Measurements from ENCODE around the gene C1QA.

C1QA gene

DNA sequence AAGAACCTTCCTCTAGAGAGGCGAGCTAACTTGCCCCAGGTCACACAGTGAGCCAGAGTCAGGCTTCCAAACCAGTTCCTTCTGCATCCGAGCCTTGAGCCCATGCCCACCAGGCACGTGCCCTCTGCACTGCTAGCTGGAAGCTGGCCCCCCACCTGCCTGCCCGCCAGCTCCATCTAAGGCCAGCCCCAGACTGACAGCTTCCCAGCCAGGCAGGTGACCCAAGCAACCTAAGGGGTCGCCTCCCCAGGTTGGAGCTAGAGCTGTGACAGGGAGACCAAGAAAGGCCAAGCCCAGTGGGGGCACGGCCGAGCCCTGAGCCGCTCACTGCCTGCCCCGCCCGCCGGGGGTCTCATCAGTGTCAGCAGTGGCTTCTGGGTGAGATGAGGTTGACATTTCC, 19.9 kb upstream of the C1QA start:
- H2AFZ ChIP-seq (ENCODE audit: low read depth, low read length): no peak overlapping the region
- no peak overlapping the region for H3K27ac ChIP-seq (ENCODE audit: low read length)
- H3K4me2 ChIP-seq (ENCODE audit: low read length): no peak overlapping the region
- H3K27me3 ChIP-seq (ENCODE audit: low read depth, low read length): no peaks in the 10 kb centered on the region; the same call in 1 of the 2 replicates
- no peaks in the 10 kb centered on the region for H3K9me3 ChIP-seq (ENCODE audit: insufficient read depth, low read length)
- no peak overlapping the region for H3K4me3 ChIP-seq (ENCODE audit: low read length)
- no peak overlapping the region for H3K9ac ChIP-seq (ENCODE audit: low read length)
- H4K20me1 ChIP-seq (ENCODE audit: insufficient read depth, low read length): 0 out of 2 replicates have a peak, but pooled peaks cover 2% of the 10 kb centered on the region
- no peaks in the 10 kb centered on the region for H3K4me1 ChIP-seq (ENCODE audit: low read length)
- H3K79me2 ChIP-seq (ENCODE audit: low read length): no peaks in the 10 kb centered on the region
- no peaks in the 10 kb centered on the region for H3K36me3 ChIP-seq (replicated peaks; ENCODE audit: low read depth, low read length)
- TF ChIP-seq EZH2phosphoT487 (IDR thresholded peaks at IDR 0.05; ENCODE audit: low read depth) (no peak), CTCF (IDR thresholded peaks at IDR 0.05; ENCODE audit: low read depth, low read length) (no peak)

DNA sequence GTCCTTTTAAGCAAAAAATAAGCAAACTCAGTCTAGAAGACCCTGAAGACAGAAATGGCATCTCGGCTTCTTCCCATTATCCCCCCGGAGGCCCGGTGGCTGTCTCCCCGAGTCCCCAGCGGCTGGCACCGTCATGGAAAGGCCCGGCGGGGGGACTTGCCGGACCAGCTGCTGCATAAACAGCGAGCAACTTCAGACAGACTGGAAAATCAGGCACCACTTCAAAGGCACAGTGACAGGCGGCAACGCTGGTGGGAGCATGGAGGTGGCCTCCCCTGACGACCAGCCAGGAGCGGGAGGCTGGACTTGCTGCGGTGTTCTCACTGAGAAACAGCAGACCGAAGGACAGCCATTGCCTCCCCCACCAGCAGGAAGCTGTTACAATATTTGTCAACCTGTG, 18.4 kb upstream of the C1QA start:
- Histone ChIP-seq H3K79me2 (ENCODE audit: low read length) (no peaks in the 10 kb centered on the region), H3K36me3 (replicated peaks; ENCODE audit: low read depth, low read length) (no peaks in the 10 kb centered on the region), H3K4me3 (ENCODE audit: low read length) (no peak overlapping the region), H4K20me1 (ENCODE audit: insufficient read depth, low read length) (no peaks in the 10 kb centered on the region), H3K27me3 (ENCODE audit: low read depth, low read length) (no peaks in the 10 kb centered on the region; the same call in 1 of the 2 replicates), H3K9ac (ENCODE audit: low read length) (no peak overlapping the region), H3K27ac (ENCODE audit: low read length) (no peak overlapping the region), H2AFZ (ENCODE audit: low read depth, low read length) (no peak overlapping the region), H3K9me3 (ENCODE audit: insufficient read depth, low read length) (no peaks in the 10 kb centered on the region), H3K4me1 (ENCODE audit: low read length) (no peaks in the 10 kb centered on the region), H3K4me2 (ENCODE audit: low read length) (no peak overlapping the region)
- TF ChIP-seq CTCF (IDR thresholded peaks at IDR 0.05; ENCODE audit: low read depth, low read length) (no peak), EZH2phosphoT487 (IDR thresholded peaks at IDR 0.05; ENCODE audit: low read depth) (no peak)

- Histone ChIP-seq H3K4me3 (ENCODE audit: low read length) (no peak overlapping the region), H3K9ac (ENCODE audit: low read length) (no peak overlapping the region), H3K27ac (ENCODE audit: low read length) (no peak overlapping the region), H4K20me1 (ENCODE audit: insufficient read depth, low read length) (no peaks in the 10 kb centered on the region), H3K9me3 (ENCODE audit: insufficient read depth, low read length) (no peaks in the 10 kb centered on the region), H3K79me2 (ENCODE audit: low read length) (no peaks in the 10 kb centered on the region), H3K4me2 (ENCODE audit: low read length) (no peak overlapping the region), H3K4me1 (ENCODE audit: low read length) (no peaks in the 10 kb centered on the region), H3K36me3 (replicated peaks; ENCODE audit: low read depth, low read length) (no peaks in the 10 kb centered on the region), H2AFZ (ENCODE audit: low read depth, low read length) (no peak overlapping the region), H3K27me3 (ENCODE audit: low read depth, low read length) (no peaks in the 10 kb centered on the region; the same call in 1 of the 2 replicates)
- no peak for TF ChIP-seq CTCF (IDR thresholded peaks at IDR 0.05; ENCODE audit: low read depth, low read length)
- no peak for TF ChIP-seq EZH2phosphoT487 (IDR thresholded peaks at IDR 0.05; ENCODE audit: low read depth)
These were observed 17.2 kb upstream of the C1QA start for GRCh38 chr1:22619252-22619651.

- Histone ChIP-seq H3K9ac (ENCODE audit: low read length) (no peak overlapping the region), H3K9me3 (ENCODE audit: insufficient read depth, low read length) (no peaks in the 10 kb centered on the region), H3K27ac (ENCODE audit: low read length) (no peak overlapping the region), H3K4me3 (ENCODE audit: low read length) (no peak overlapping the region), H3K4me2 (ENCODE audit: low read length) (no peak overlapping the region), H3K79me2 (ENCODE audit: low read length) (no peaks in the 10 kb centered on the region), H2AFZ (ENCODE audit: low read depth, low read length) (no peak overlapping the region), H3K4me1 (ENCODE audit: low read length) (no peaks in the 10 kb centered on the region), H3K36me3 (replicated peaks; ENCODE audit: low read depth, low read length) (no peaks in the 10 kb centered on the region), H4K20me1 (ENCODE audit: insufficient read depth, low read length) (no peaks in the 10 kb centered on the region), H3K27me3 (ENCODE audit: low read depth, low read length) (no peaks in the 10 kb centered on the region; the same call in 1 of the 2 replicates)
- TF ChIP-seq CTCF (IDR thresholded peaks at IDR 0.05; ENCODE audit: low read depth, low read length) (no peak), EZH2phosphoT487 (IDR thresholded peaks at IDR 0.05; ENCODE audit: low read depth) (no peak)
These were observed 16.6 kb upstream of the C1QA start for GRCh38 chr1:22619798-22620197.
